GM19238 (cell line): ENCODE measurements around the gene SLC11A1.

ENCODE experiments used
- DNase-seq: peaks from one replicate; pipeline ENCODE4 v3.0.0; 2011; ENCODE audit warnings: low spot score; ENCODE audit not compliant: insufficient read length

Gene SLC11A1

GRCh38 chr2:218432676-218433365, 50.7 kb downstream of the SLC11A1 start:
- DNase-seq = no peak

- DNase-seq = no peak
Observed at GRCh38 chr2:218434456-218434855, 52.4 kb downstream of the SLC11A1 start.

- no peak for DNase-seq
Observed at GRCh38 chr2:218435003-218435982, 53.2 kb downstream of the SLC11A1 start.

- DNase-seq = no peak
Observed at GRCh38 chr2:218436992-218437391, 54.9 kb downstream of the SLC11A1 start.

- DNase-seq = no peak
Observed at GRCh38 chr2:218437969-218438368, 55.9 kb downstream of the SLC11A1 start.

GRCh38 chr2:218438596-218438995, 56.5 kb downstream of the SLC11A1 start:
- no peak for DNase-seq

GRCh38 chr2:218444692-218445357, 62.8 kb downstream of the SLC11A1 start:
- no peak for DNase-seq

- no peak for DNase-seq
Observed at GRCh38 chr2:218445602-218446001, 63.5 kb downstream of the SLC11A1 start.
